Measurements from ENCODE around the gene NME9.

NME9 gene

GRCh38 chr3:138367911-138368310, 38.3 kb upstream of the NME9 start:
- DNase-seq: no peak
- no peak overlapping the region for H3K27ac Mint-ChIP-seq
- no peaks in the 10 kb centered on the region for H3K36me3 Mint-ChIP-seq
- no peaks in the 10 kb centered on the region for H3K4me1 Mint-ChIP-seq
- H3K4me3 Mint-ChIP-seq: no peak overlapping the region
- CTCF ChIA-PET: no interaction called here
- no peaks in the 10 kb centered on the region for H3K9me3 Mint-ChIP-seq
- H3K27me3 Mint-ChIP-seq: peaks cover 31% of the 10 kb centered on the region

DNA sequence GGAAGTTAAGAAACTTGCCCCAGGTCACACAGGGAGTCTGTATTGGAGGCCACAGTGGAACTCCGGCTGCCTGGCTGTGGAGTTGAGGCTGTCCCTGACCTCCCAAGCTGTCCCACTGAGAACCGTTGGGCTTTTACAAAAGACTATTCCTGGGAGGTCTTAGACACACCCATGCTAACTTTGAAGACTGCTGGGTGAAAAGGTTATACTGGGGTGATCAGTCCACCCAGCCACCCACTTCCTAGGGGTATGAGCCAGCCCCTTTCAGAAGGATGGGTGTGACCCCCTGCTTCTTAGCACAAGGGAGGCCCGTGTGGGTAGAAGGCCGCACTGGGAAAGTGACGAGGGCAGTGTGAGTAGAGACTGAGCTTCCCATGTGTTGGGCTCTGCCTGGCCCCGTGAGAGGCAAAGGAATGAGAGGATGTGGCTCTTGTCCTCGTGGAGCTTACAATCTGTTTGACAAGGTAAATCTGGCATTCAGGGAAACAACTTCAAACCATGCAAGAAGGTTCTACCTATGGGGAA, 37.7 kb upstream of the NME9 start:
- no peak for DNase-seq
- H3K27me3 Mint-ChIP-seq: peaks cover 27% of the 10 kb centered on the region
- H3K4me3 Mint-ChIP-seq: no peak overlapping the region
- H3K36me3 Mint-ChIP-seq: no peaks in the 10 kb centered on the region
- H3K4me1 Mint-ChIP-seq: no peaks in the 10 kb centered on the region
- CTCF ChIA-PET: no interaction called here
- H3K9me3 Mint-ChIP-seq: no peaks in the 10 kb centered on the region
- H3K27ac Mint-ChIP-seq: no peak overlapping the region

DNA sequence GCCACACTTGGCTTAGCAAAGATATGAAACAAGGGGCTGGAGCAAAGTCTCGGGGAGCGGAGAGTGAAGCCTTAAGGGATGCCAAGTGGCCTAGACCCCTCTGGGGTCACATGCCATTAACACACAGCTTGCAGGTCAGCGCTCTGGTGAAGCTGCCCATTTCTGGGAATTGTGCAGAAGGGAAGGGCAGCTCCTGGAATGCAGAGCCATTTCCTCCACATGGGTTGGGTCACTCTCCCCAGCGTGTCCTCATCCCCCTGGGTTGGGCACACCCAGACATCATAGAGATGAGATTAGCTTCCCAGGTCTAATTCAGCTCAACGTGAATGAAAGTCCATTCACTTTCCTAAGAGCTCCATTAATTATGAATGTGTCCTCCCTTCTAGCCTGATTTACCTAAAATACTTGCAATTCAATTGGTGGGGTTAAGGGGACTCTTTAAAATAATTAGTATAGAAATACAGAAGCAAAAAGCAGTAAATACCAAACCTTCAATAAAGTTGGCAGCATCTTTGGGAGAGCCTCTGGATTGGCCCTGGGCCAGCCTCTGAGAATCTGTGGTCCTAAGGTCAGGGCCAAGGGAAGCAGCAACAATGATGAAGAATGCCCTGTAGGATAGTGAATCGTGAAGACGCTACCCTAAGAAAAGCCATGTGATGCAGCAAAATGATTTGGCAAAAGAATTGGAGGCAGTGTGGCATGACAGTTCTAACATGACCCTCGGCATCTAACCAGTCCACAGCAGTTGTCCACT, 36.5 kb upstream of the NME9 start:
- no peaks in the 10 kb centered on the region for H3K9me3 Mint-ChIP-seq
- DNase-seq: no peak
- H3K27ac Mint-ChIP-seq: no peak overlapping the region
- no peaks in the 10 kb centered on the region for H3K4me1 Mint-ChIP-seq
- CTCF ChIA-PET: no interaction called here
- H3K4me3 Mint-ChIP-seq: no peak overlapping the region
- peaks cover 16% of the 10 kb centered on the region for H3K27me3 Mint-ChIP-seq
- no peaks in the 10 kb centered on the region for H3K36me3 Mint-ChIP-seq

DNA sequence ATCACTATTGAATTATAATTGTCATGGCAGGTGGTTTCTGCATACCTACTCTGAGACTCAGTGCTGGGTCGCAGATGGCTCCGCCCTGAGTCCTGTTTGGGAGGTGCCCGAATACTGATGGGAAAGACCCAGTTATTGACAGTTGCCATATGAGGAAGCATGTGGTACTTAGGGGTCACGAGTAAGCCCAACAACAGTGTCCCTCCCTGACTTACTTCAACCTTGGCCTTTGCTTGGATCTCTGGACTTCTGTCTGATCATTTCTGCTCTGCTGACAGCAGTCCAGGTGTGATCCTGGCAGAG, 35.6 kb upstream of the NME9 start:
- no peak overlapping the region for H3K27ac Mint-ChIP-seq
- no peak for DNase-seq
- CTCF ChIA-PET: no interaction called here
- no peaks in the 10 kb centered on the region for H3K36me3 Mint-ChIP-seq
- H3K4me1 Mint-ChIP-seq: no peaks in the 10 kb centered on the region
- H3K27me3 Mint-ChIP-seq: peaks cover 12% of the 10 kb centered on the region
- H3K4me3 Mint-ChIP-seq: no peak overlapping the region
- no peaks in the 10 kb centered on the region for H3K9me3 Mint-ChIP-seq

GRCh38 chr3:138364356-138365252, 35.0 kb upstream of the NME9 start:
- Mint-ChIP-seq H3K27ac (no peak overlapping the region), H3K4me1 (no peaks in the 10 kb centered on the region), H3K4me3 (no peak overlapping the region), H3K36me3 (no peaks in the 10 kb centered on the region), H3K27me3 (peaks cover 9% of the 10 kb centered on the region), H3K9me3 (no peaks in the 10 kb centered on the region)
- DNase-seq: no peak
- CTCF ChIA-PET: no interaction called here

GRCh38 chr3:138363322-138363721, 33.7 kb upstream of the NME9 start:
- no peak for DNase-seq
- H3K27me3 Mint-ChIP-seq: no peaks in the 10 kb centered on the region
- no peaks in the 10 kb centered on the region for H3K4me1 Mint-ChIP-seq
- no peaks in the 10 kb centered on the region for H3K36me3 Mint-ChIP-seq
- no peak overlapping the region for H3K27ac Mint-ChIP-seq
- no peak overlapping the region for H3K4me3 Mint-ChIP-seq
- H3K9me3 Mint-ChIP-seq: no peaks in the 10 kb centered on the region
- CTCF ChIA-PET: no interaction called here

GRCh38 chr3:138362538-138362937, 32.9 kb upstream of the NME9 start:
- Mint-ChIP-seq H3K36me3 (no peaks in the 10 kb centered on the region), H3K4me3 (no peak overlapping the region), H3K27me3 (no peaks in the 10 kb centered on the region), H3K4me1 (no peaks in the 10 kb centered on the region), H3K9me3 (no peaks in the 10 kb centered on the region), H3K27ac (no peak overlapping the region)
- CTCF ChIA-PET: no interaction called here
- DNase-seq: no peak

DNA sequence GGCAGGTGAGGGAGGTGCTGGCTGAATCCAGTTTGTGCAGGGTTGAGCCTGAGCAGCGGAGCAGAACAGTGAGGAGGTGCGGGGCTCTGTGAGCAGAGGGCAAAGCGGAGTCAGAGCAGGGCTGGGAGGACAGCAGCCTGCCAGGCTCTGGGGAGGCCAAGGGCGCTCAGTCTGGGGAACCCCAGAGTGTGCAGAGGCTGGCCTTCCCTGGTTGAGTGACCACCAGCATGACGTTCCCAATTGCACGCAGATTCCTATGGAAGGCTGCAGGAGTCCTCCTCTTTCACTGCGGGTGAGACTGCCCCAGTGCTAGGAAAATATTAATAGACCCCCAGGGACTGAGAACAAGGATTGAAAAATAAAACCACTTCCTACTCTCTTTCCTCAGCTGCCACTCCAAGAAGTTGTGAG, 31.9 kb upstream of the NME9 start:
- no peak for DNase-seq
- H3K27me3 Mint-ChIP-seq: no peaks in the 10 kb centered on the region

DNA sequence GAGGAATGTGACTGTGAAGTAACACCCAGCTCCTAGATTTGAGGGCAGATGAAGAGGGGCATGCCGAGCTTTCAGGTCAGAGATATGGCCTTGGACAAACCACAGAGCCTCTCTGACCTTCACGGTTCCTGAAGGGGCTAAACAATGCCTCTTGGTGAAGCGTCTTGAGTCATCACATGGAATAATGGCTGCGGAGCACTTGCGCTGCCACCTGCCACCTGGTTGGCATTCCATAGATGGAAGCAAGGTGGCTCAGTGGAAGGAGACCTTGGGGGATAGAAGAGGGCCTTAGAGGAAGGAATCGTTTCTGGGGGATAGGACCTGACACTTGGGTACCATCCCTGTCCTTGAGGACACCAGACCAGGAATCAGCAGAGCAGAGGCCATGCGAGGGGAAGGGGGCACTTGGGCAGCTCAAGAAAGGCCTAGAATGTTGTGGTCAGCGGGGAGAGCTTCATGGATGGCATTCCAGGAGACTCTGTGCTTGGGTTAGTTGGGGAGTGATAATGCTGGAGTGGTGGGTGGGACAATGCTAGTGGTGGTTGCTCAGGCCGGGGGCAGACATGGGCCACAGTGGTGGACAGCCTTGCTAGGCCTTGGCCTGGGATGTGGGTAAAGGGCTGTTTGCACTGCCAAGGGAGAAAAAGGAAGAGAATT, 31.3 kb upstream of the NME9 start:
- no peaks in the 10 kb centered on the region for H3K36me3 Mint-ChIP-seq
- no peaks in the 10 kb centered on the region for H3K4me1 Mint-ChIP-seq
- H3K27ac Mint-ChIP-seq: no peak overlapping the region
- CTCF ChIA-PET: no interaction called here
- no peaks in the 10 kb centered on the region for H3K27me3 Mint-ChIP-seq
- DNase-seq: no peak
- no peak overlapping the region for H3K4me3 Mint-ChIP-seq
- no peaks in the 10 kb centered on the region for H3K9me3 Mint-ChIP-seq

More for the DNA sequence above, 31.9 kb upstream of the NME9 start:
- Mint-ChIP-seq H3K4me3 (no peak overlapping the region), H3K36me3 (no peaks in the 10 kb centered on the region), H3K4me1 (no peaks in the 10 kb centered on the region), H3K9me3 (no peaks in the 10 kb centered on the region), H3K27ac (no peak overlapping the region)
- CTCF ChIA-PET: no interaction called here

- DNase-seq: no peak
- H3K27me3 Mint-ChIP-seq: peaks cover 2% of the 10 kb centered on the region
- H3K4me3 Mint-ChIP-seq: no peak overlapping the region
- H3K36me3 Mint-ChIP-seq: no peaks in the 10 kb centered on the region
- H3K27ac Mint-ChIP-seq: no peak overlapping the region
- CTCF ChIA-PET: no interaction called here
- H3K4me1 Mint-ChIP-seq: no peaks in the 10 kb centered on the region
- H3K9me3 Mint-ChIP-seq: no peaks in the 10 kb centered on the region
Measured at GRCh38 chr3:138359919-138360868, 30.5 kb upstream of the NME9 start.

DNA sequence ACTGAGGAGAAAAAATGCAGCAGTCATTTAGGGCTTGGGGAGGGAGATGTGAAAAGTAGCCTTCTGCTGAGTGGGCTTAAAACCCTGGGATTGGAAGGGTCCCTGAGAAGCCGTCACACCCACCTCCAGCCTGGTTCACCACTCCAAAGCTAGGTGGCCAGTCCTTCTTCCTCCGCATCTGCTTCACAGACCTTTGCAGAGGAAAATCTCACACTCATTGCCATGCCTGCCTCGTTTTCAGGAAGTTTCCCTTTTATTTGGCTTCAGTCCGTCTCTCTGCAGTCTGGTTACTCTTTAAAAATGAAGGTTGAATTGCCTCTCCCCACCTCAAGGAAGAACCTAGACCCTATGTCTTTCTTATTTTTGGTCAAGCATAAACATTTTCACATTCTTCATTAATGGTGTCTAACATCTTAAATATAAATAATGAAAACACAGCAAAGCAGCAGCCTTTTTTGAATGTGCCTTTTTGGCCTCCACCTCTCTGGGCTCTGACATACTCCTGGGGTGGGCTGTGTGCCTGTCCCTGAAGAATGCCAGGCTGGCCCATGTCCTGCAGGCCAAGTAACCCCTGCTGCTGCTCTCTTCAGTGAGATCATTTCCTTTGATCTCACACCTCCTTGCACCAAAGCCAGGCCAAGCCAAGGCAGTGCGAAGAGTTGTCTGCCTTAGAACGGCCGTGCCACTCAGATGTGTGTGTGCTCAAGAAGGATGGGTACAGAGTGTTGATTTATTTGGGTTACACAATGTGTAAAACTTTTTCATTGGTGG, 29.7 kb upstream of the NME9 start:
- CTCF ChIA-PET: interaction anchor here (1.0 kb wide), 1 partner anchor 9 kb away, joined by 3 read pairs; no protein-coding TSS in a partner anchor

DNA sequence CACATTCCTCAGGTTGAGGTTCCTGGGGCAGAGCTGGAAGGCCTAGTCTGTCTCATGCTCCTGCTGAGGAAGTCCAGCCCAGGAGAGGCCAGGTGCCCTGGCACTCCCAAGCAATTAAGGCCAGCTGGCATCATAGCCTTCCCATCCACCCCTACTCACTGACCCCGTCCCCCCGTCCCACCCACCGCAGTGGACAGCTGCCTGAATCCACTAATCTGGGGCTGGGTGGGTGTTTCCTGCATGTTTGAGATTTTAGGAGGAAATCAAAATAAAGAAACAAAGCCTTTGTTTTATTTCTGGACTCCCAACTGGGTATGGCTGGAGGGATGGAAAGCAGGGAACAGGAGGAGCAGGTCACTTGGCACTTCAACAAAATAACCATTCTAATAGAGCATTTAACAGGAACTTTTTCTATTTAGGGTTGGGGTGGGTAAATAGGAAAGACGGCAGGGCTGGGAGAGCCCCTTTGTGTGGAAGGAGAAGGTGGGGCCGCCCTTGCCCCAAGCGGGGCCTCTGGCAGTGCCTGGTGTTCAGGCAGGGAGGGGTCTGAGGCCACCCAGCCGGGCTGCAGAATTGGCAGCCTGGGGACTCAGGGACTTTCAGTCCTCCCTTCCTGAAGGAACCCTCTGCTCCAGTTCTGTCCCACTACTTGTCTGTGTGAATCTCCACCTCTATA, 27.2 kb upstream of the NME9 start:
- no peak overlapping the region for H3K27ac Mint-ChIP-seq
- H3K36me3 Mint-ChIP-seq: no peaks in the 10 kb centered on the region
- H3K4me3 Mint-ChIP-seq: no peak overlapping the region
- CTCF ChIA-PET: interaction anchor here (0.7 kb wide), 1 partner anchor 287 kb away, joined by 3 read pairs; no protein-coding TSS in a partner anchor
- H3K9me3 Mint-ChIP-seq: no peaks in the 10 kb centered on the region
- peaks cover 17% of the 10 kb centered on the region for H3K27me3 Mint-ChIP-seq
- no peak for DNase-seq
- no peaks in the 10 kb centered on the region for H3K4me1 Mint-ChIP-seq

More for the DNA sequence above, 29.7 kb upstream of the NME9 start:
- Mint-ChIP-seq H3K27ac (no peak overlapping the region), H3K9me3 (no peaks in the 10 kb centered on the region), H3K4me3 (no peak overlapping the region), H3K4me1 (no peaks in the 10 kb centered on the region), H3K36me3 (no peaks in the 10 kb centered on the region), H3K27me3 (peaks cover 5% of the 10 kb centered on the region)
- no peak for DNase-seq

DNA sequence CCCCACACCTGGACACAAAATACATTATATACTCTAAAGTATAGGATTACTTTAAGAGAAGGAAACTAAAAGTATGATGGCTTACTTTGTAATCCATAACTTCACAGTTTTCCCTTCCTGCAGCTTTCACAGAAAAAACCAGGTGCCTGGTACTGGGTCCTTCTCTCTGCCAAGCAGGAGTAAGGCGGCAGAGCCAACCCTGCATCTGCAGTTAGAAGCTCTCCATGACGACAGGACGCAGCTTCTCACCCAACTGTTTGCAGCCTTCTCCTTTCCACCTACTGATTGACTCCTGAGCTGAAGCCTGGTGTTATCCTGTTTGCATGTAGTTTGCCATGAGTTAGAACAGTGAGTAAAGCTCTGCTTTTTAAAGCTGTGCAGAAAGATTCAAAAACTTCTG, 25.4 kb upstream of the NME9 start:
- Mint-ChIP-seq H3K9me3 (no peaks in the 10 kb centered on the region), H3K27me3 (peaks cover 34% of the 10 kb centered on the region), H3K4me3 (no peak overlapping the region), H3K36me3 (no peaks in the 10 kb centered on the region), H3K4me1 (no peaks in the 10 kb centered on the region), H3K27ac (no peak overlapping the region)
- CTCF ChIA-PET: no interaction called here
- DNase-seq: no peak

Data from activated naive CD4-positive, alpha-beta T cell treated with anti-CD3 and anti-CD28 coated beads, Interleukin-2, amount 10 ng/mL, durations not matched to agents 7 days and 5 days (primary cell).